ENCODE measurements around the gene CT47C1. TPM values are rescaled to one million over a fixed set of nuclear protein-coding genes. Genes with fewer than 3 reads are reported as not detected.

The CT47C1 gene
- total and polyA plus RNA-seq, 2 of the 8 experiments (the other 6 are each of a cell fraction or from before 2014, with no cell fraction given) = not detected

- H2BK15ac ChIP-seq (ENCODE audit: low read length) = no peak overlapping the region
- no peak overlapping the region for H3K4me2 ChIP-seq (ENCODE audit: insufficient read depth in 1 of 2, low read depth in 2 of 2, low read length in 2 of 2)
- DNase-seq (ENCODE audit: low read depth in 1 of 2, low spot score in 2 of 2) = no peak
- H2BK12ac ChIP-seq (ENCODE audit: low read depth, low read length) = no peak overlapping the region
- no peak overlapping the region for H3K56ac ChIP-seq (replicated peaks; ENCODE audit: insufficient read length, low read depth, low read length)
- H4K91ac ChIP-seq (replicated peaks; ENCODE audit: insufficient read length, low read length) = no peak overlapping the region
- no peak overlapping the region for H3K4ac ChIP-seq (replicated peaks; ENCODE audit: insufficient read length, low read depth, low read length)
- no peak for FAIRE-seq
- H4K5ac ChIP-seq (ENCODE audit: insufficient read length, low read depth, low read length) = no peak overlapping the region
- no peaks in the 10 kb centered on the region for H3K4me1 ChIP-seq (replicated peaks in 1 of 4; ENCODE audit: control insufficient read depth in 3 of 4, insufficient read depth in 4 of 4, low read length in 3 of 4)
- no peak overlapping the region for H2AK5ac ChIP-seq (ENCODE audit: low read depth, low read length)
- no peak overlapping the region for H2BK20ac ChIP-seq (ENCODE audit: low read length)
- H2AFZ ChIP-seq (ENCODE audit: low read length) = no peak overlapping the region
- no peak overlapping the region for H2BK120ac ChIP-seq (replicated peaks; ENCODE audit: low read depth, low read length)
- no peak overlapping the region for H3K23ac ChIP-seq (ENCODE audit: insufficient read length)
- no peak overlapping the region for H3K4me3 ChIP-seq (ENCODE audit: extremely low read depth in 1 of 4, insufficient read depth in 2 of 4, low read depth in 3 of 4, low read length in 4 of 4)
- no peaks in the 10 kb centered on the region for H3K79me1 ChIP-seq (ENCODE audit: low read depth, low read length)
- no peaks in the 10 kb centered on the region for H3K27me3 ChIP-seq (replicated peaks in 1 of 4; ENCODE audit: control insufficient read depth in 3 of 4, extremely low read depth in 1 of 4, insufficient read depth in 3 of 4, low read length in 3 of 4)
- H3K79me2 ChIP-seq (ENCODE audit: control insufficient read depth in 1 of 2, insufficient read depth in 2 of 2, low read length in 2 of 2) = no peaks in the 10 kb centered on the region
- ChIA-PET CTCF (ENCODE audit: partially characterized antibody) (interaction anchor here (1.2 kb wide), 1 partner anchor 221 kb away, joined by 5 read pairs; no protein-coding TSS in a partner anchor), POLR2A (ENCODE audit: partially characterized antibody) (no interaction called here)
- no peaks in the 10 kb centered on the region for H3K36me3 ChIP-seq (ENCODE audit: control insufficient read depth in 2 of 4, insufficient read depth in 4 of 4, low read length in 3 of 4)
- no peak overlapping the region for H3K18ac ChIP-seq (ENCODE audit: extremely low read depth, low read length)
- H3K27ac ChIP-seq (ENCODE audit: low read depth, low read length) = no peak overlapping the region
- TF ChIP-seq FOSL1 (IDR thresholded peaks at IDR 0.05; ENCODE audit: insufficient read depth, low read depth, low read length) (no peak), RAD21 (IDR thresholded peaks at IDR 0.05 in 1 of 2, conservative IDR thresholded peaks at IDR 0.05 in 1 of 2; ENCODE audit: low read depth in 2 of 2, low read length in 2 of 2) (no peak), ASH2L (IDR thresholded peaks at IDR 0.05; ENCODE audit: low read length) (no peak), MAX (IDR thresholded peaks at IDR 0.05) (no peak), NANOG (IDR thresholded peaks at IDR 0.05; ENCODE audit: insufficient read depth, low read depth, low read length, poor library complexity, severe bottlenecking) (no peak), CHD2 (IDR thresholded peaks at IDR 0.05; ENCODE audit: low read length) (no peak), KDM5A (IDR thresholded peaks at IDR 0.05; ENCODE audit: low read length) (no peak), PHF8 (conservative IDR thresholded peaks at IDR 0.05; ENCODE audit: low read depth, low read length) (no peak), CTCF (IDR thresholded peaks at IDR 0.05; ENCODE audit: control extremely low read depth in 1 of 3, insufficient read depth in 1 of 3, low read depth in 1 of 3, low read length in 3 of 3) (no peak)
- TF ChIP-seq, protein P1, sequence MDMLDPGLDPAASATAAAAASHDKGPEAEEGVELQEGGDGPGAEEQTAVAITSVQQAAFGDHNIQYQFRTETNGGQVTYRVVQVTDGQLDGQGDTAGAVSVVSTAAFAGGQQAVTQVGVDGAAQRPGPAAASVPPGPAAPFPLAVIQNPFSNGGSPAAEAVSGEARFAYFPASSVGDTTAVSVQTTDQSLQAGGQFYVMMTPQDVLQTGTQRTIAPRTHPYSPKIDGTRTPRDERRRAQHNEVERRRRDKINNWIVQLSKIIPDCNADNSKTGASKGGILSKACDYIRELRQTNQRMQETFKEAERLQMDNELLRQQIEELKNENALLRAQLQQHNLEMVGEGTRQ (IDR thresholded peaks at IDR 0.05; ENCODE audit: low read length) = no peak
- H4K8ac ChIP-seq (ENCODE audit: extremely low read depth, insufficient read depth, low read length) = no peak overlapping the region
- no peak overlapping the region for H3K9ac ChIP-seq (replicated peaks in 1 of 4; ENCODE audit: extremely low read depth in 1 of 4, low read depth in 3 of 4, low read length in 3 of 4)
- H2BK5ac ChIP-seq (ENCODE audit: low read depth, low read length) = no peak overlapping the region
- no peaks in the 10 kb centered on the region for H4K20me1 ChIP-seq (replicated peaks in 1 of 2; ENCODE audit: control insufficient read depth in 1 of 2, insufficient read depth in 2 of 2, low read length in 2 of 2)
- H3K23me2 ChIP-seq (ENCODE audit: low read depth, low read length) = no peaks in the 10 kb centered on the region
- WGBS, 2 experiments (ENCODE audit: extremely low coverage in 1 of 2, insufficient coverage in 1 of 2, insufficient read length in 1 of 2, insufficient replicate concordance in 2 of 2, low coverage in 1 of 2, low lambda C conversion rate in 2 of 2, missing lambda C conversion rate in 1 of 2) = 67% methylated on average over 1 of the region's 1 CpG; no CpG with 5 or more reads in 1 of the 2 experiments
- no peak overlapping the region for H3K14ac ChIP-seq (ENCODE audit: insufficient read length)
- no peaks in the 10 kb centered on the region for H3K9me3 ChIP-seq (ENCODE audit: insufficient read depth in 2 of 2, low read depth in 1 of 2, low read length in 1 of 2)
These were observed 3.7 kb upstream of the CT47C1 start for GRCh38 chrX:119069128-119069527.
